ENCODE measurements around the gene ANGPTL7. TPM values are rescaled to one million over a fixed set of nuclear protein-coding genes. Genes with fewer than 3 reads are reported as not detected.

Gene ANGPTL7
- total RNA-seq, 1 experiment from 2014 or later, result not detected

DNA sequence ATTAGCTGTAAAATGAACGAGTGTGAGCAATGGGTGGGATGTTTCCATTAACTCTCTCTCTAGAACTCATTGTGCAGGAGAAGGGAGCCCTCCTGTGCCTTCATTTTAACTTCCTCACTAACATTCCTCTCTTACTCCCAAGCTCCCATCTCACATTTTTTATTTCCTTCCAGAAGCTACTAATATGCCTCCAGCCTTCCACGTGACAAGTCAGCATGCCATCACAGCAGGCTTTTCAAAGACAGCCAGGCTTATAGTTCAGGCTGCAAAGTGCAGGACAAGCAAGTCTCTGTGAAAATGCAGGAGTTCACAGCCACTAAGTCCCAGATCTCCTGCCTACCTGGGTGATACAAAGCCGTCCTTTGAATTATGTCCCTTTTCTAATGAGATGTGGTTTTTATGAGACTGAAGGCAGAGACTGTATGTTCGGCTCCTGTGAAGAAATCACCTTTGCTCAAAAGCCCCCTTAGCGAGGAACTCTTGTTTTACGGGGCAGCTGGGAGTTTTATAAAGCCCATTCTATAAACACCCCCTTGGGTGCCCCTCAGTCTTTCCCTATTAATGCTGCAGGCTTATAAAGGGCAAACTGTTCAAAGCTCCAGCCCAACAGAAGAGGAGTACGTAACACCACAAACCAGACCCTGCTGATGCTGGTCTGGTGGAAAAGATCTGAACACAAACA, 14.8 kb upstream of the ANGPTL7 start:
- H3K9me3 ChIP-seq (ENCODE audit: low read depth, low read length, poor library complexity, severe bottlenecking), result no peaks in the 10 kb centered on the region
- peaks cover 11% of the 10 kb centered on the region for H3K4me1 ChIP-seq (ENCODE audit: insufficient read depth, low read length, poor library complexity, severe bottlenecking)
- H3K27me3 ChIP-seq (replicated peaks; ENCODE audit: insufficient read depth, low read depth, low read length, poor library complexity), result no peaks in the 10 kb centered on the region
- no TSS peak for BruUV-seq (replicated peaks)
- ChIA-PET CTCF (interaction anchor here (0.6 kb wide), 1 partner anchor 491 kb away, joined by 3 read pairs; no protein-coding TSS in a partner anchor), POLR2A (ENCODE audit: low non-redundant PET) (no interaction called here)
- intact Hi-C loops (cut with micrococcal nuclease; ENCODE audit: unreplicated experiment), result no loop called here
- H3K4me3 ChIP-seq (ENCODE audit: low read depth, low read length, poor library complexity, severe bottlenecking), result no peak overlapping the region
- no peak overlapping the region for H3K27ac ChIP-seq (ENCODE audit: low read depth, low read length, poor library complexity, severe bottlenecking)
- TF ChIP-seq, protein P1, sequence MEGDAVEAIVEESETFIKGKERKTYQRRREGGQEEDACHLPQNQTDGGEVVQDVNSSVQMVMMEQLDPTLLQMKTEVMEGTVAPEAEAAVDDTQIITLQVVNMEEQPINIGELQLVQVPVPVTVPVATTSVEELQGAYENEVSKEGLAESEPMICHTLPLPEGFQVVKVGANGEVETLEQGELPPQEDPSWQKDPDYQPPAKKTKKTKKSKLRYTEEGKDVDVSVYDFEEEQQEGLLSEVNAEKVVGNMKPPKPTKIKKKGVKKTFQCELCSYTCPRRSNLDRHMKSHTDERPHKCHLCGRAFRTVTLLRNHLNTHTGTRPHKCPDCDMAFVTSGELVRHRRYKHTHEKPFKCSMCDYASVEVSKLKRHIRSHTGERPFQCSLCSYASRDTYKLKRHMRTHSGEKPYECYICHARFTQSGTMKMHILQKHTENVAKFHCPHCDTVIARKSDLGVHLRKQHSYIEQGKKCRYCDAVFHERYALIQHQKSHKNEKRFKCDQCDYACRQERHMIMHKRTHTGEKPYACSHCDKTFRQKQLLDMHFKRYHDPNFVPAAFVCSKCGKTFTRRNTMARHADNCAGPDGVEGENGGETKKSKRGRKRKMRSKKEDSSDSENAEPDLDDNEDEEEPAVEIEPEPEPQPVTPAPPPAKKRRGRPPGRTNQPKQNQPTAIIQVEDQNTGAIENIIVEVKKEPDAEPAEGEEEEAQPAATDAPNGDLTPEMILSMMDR (conservative IDR thresholded peaks at IDR 0.05; ENCODE audit: low read depth, low read length), result no peak
- no peak for TF ChIP-seq EZH2 (IDR thresholded peaks at IDR 0.05; ENCODE audit: borderline replicate concordance, low read depth, low read length, poor library complexity, severe bottlenecking)
- H3K36me3 ChIP-seq (ENCODE audit: insufficient read depth, low read length, poor library complexity, severe bottlenecking), result no peaks in the 10 kb centered on the region
- no peak for DNase-seq (ENCODE audit: low spot score)

DNA sequence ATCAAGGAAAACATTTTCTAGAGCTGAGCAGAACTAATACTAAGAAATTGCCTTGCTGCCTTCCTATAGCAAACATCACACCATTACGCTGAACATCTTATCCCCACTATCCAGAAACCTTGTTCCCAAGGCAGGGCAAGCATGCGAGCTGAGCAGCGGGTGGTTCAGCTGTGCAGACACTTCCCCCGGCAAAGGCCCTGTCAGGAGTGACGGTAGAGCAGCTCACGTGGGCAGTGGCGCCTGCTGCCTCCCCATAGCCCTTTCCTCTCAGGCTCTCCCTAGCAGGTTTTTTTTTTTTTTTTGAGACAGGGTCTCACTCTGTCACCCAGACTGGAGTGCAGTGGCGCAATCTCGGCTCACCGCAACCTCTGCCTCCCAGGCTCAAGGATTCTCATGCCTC, 13.7 kb upstream of the ANGPTL7 start:
- intact Hi-C loops (cut with micrococcal nuclease; ENCODE audit: unreplicated experiment), result no loop called here
- Histone ChIP-seq H3K27ac (ENCODE audit: low read depth, low read length, poor library complexity, severe bottlenecking) (no peak overlapping the region), H3K9me3 (ENCODE audit: low read depth, low read length, poor library complexity, severe bottlenecking) (no peaks in the 10 kb centered on the region), H3K4me3 (ENCODE audit: low read depth, low read length, poor library complexity, severe bottlenecking) (no peak overlapping the region), H3K4me1 (ENCODE audit: insufficient read depth, low read length, poor library complexity, severe bottlenecking) (peaks cover 11% of the 10 kb centered on the region), H3K27me3 (replicated peaks; ENCODE audit: insufficient read depth, low read depth, low read length, poor library complexity) (no peaks in the 10 kb centered on the region), H3K36me3 (ENCODE audit: insufficient read depth, low read length, poor library complexity, severe bottlenecking) (peaks cover 3% of the 10 kb centered on the region)
- TF ChIP-seq, protein P1 (conservative IDR thresholded peaks at IDR 0.05; ENCODE audit: low read depth, low read length), result no peak
- DNase-seq (ENCODE audit: low spot score), result no peak
- POLR2A ChIA-PET (ENCODE audit: low non-redundant PET), result no interaction called here
- CTCF ChIA-PET, result no interaction called here
- BruUV-seq (replicated peaks), result no TSS peak

DNA sequence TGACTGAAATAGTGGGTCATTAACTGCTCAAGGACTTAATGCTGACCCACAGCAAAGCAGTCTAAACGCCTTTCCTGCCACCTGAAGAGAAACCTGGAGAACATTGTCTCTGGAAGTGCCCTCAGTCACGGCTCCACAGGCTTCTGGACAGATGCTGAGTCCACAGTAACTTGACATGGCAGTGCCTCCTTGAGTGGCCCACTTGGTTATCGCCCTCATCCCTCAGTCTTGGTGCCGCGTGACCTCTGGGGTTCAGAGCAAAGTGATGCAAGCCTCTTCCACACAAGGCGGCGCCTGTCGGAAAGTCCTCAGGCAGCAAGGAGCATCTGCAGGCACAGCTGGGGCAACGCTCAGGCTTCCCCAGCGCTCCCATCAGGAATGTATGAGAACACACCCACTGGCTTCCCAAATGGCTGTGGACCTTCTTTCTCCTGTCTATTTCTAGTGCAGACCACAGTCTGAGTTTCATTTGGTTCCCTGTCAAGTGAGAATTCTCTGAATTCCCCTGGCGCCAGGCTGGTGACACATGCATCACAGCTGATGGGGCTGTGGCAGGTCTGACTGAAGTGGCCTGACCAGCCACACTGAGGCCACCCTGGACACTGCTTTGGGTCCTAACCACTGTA, 13.0 kb upstream of the ANGPTL7 start:
- no TSS peak for BruUV-seq (replicated peaks)
- H3K27ac ChIP-seq (ENCODE audit: low read depth, low read length, poor library complexity, severe bottlenecking), result no peak overlapping the region

More for the DNA sequence above, 13.0 kb upstream of the ANGPTL7 start:
- ChIA-PET CTCF (no interaction called here), POLR2A (ENCODE audit: low non-redundant PET) (no interaction called here)
- H3K36me3 ChIP-seq (ENCODE audit: insufficient read depth, low read length, poor library complexity, severe bottlenecking), result peaks cover 5% of the 10 kb centered on the region
- H3K4me1 ChIP-seq (ENCODE audit: insufficient read depth, low read length, poor library complexity, severe bottlenecking), result peaks cover 11% of the 10 kb centered on the region
- H3K27me3 ChIP-seq (replicated peaks; ENCODE audit: insufficient read depth, low read depth, low read length, poor library complexity), result no peaks in the 10 kb centered on the region
- H3K4me3 ChIP-seq (ENCODE audit: low read depth, low read length, poor library complexity, severe bottlenecking), result no peak overlapping the region
- H3K9me3 ChIP-seq (ENCODE audit: low read depth, low read length, poor library complexity, severe bottlenecking), result no peaks in the 10 kb centered on the region
- intact Hi-C loops (cut with micrococcal nuclease; ENCODE audit: unreplicated experiment), result no loop called here
- TF ChIP-seq, protein P1 (conservative IDR thresholded peaks at IDR 0.05; ENCODE audit: low read depth, low read length), result no peak
- no peak for TF ChIP-seq EZH2 (IDR thresholded peaks at IDR 0.05; ENCODE audit: borderline replicate concordance, low read depth, low read length, poor library complexity, severe bottlenecking)
- no peak for DNase-seq (ENCODE audit: low spot score)

All from A673 (cell line).